GM10248 (cell line): ENCODE results near the gene ARHGAP24.

Experiments used
- CTCF ChIA-PET: fragments of 300-600 bp; sonication (Branson Sonifier 250); formaldehyde crosslinking; extraction: SDS; loops from one replicate; lab custom pipeline; 2021; ENCODE audit warnings: antibody characterized with exemption; lab: Yijun Ruan, JAX
- POLR2A ChIA-PET: fragments of 350-650 bp; sonication (Branson Sonifier 250); formaldehyde crosslinking; extraction: SDS; loops from one replicate; lab custom pipeline; 2020; ENCODE audit warnings: antibody characterized with exemption; lab: Yijun Ruan, JAX
- DNase-seq: peaks from one replicate; pipeline ENCODE4 v3.0.0; 2012; ENCODE audit errors: extremely low spot score
- TF ChIP-seq, protein P1 (sequence below): IDR thresholded peaks from 2 replicates; pipeline ENCODE4 v1.5.1; 2012; ENCODE audit warnings: mild to moderate bottlenecking, low read depth; ENCODE audit errors: extremely low read depth, missing control alignments, control extremely low read depth

ARHGAP24 gene

DNA sequence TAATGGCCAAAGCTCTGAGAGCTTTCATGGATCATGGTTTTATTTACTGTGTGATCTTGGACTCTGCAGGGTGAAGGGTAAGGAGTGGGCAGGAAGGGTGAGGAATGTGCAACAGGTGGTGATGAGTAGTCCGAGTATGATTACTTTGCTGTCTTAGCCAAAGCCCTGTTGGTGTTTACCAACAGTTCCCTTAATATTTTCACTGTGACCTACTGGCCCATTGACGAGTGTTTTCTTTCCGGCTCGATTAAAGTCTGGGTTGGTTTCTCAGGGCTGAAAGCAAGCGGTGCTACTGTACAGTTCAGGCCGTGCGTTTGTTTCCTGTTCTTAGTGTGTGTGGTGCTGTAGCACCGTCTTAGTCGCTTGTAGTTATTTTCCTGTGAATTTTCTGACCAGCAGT, 2.6 kb downstream of the ARHGAP24 start:
- no peak for DNase-seq
- POLR2A ChIA-PET = no interaction called here
- CTCF ChIA-PET = interaction anchor here (1.8 kb wide), 1 partner anchor 60 kb away, joined by 4 read pairs; no protein-coding TSS in a partner anchor
- TF ChIP-seq, protein P1, sequence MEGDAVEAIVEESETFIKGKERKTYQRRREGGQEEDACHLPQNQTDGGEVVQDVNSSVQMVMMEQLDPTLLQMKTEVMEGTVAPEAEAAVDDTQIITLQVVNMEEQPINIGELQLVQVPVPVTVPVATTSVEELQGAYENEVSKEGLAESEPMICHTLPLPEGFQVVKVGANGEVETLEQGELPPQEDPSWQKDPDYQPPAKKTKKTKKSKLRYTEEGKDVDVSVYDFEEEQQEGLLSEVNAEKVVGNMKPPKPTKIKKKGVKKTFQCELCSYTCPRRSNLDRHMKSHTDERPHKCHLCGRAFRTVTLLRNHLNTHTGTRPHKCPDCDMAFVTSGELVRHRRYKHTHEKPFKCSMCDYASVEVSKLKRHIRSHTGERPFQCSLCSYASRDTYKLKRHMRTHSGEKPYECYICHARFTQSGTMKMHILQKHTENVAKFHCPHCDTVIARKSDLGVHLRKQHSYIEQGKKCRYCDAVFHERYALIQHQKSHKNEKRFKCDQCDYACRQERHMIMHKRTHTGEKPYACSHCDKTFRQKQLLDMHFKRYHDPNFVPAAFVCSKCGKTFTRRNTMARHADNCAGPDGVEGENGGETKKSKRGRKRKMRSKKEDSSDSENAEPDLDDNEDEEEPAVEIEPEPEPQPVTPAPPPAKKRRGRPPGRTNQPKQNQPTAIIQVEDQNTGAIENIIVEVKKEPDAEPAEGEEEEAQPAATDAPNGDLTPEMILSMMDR = no peak

DNA sequence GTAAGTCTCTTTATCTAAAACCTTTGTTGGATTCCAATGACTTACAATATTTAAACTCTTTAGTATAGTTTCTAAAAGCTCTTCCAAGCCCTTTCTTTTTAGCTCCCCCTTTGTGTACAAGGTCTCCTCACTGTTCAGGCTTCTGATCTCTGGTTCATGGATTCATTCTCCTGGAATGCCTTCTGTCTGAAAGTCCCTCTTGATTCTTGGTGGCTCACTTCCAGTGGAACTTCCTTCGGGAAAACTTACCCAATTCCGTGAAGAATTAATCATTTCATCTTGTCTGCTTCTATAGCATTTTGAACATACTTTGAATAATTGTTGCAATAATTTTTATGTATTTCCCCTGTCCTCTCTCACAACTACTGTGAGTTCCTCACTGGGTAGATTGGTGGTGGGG, 3.6 kb downstream of the ARHGAP24 start:
- TF ChIP-seq, protein P1 = no peak
- no peak for DNase-seq
- ChIA-PET CTCF (no interaction called here), POLR2A (no interaction called here)

DNA sequence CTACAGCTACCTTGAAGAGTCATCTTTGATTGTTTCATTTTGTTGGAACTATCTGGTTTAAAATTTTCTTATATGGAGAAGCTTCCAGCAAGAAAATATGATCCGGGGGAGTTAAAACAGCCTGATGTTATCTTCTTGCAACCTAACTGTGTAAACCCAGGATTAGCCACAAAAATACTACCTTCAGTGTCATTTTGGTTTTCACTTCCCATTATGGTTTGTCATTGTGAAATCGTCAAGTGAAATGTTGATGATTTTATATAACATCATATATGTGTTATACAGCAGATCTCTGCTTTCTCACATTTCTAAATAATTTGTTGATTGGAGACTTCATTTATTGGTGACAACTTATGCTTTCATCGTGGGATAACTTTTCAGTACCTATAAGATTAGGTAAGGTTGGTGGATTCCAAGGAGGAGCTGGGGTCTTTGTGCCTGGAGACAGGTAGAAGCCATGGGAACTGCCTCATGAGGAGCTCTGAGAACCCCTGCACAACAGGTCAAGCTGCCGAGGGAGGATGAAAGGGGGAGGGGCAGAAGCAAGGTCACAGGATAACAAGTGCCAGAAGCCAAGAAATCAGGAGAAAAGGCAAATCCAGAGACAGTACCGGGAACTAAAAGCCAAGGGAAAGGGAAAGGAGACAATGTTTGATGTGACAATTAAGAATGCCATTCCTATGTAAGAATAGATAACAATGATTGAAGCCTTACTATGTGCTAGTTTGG, 7.2 kb downstream of the ARHGAP24 start:
- no peak for DNase-seq
- TF ChIP-seq, protein P1 = no peak
- POLR2A ChIA-PET = no interaction called here
- CTCF ChIA-PET = interaction anchor here (0.8 to 2.4 kb wide), 3 partner anchors 9 to 266 kb away, joined by 3 to 8 read pairs (median 4); no protein-coding TSS in a partner anchor

DNA sequence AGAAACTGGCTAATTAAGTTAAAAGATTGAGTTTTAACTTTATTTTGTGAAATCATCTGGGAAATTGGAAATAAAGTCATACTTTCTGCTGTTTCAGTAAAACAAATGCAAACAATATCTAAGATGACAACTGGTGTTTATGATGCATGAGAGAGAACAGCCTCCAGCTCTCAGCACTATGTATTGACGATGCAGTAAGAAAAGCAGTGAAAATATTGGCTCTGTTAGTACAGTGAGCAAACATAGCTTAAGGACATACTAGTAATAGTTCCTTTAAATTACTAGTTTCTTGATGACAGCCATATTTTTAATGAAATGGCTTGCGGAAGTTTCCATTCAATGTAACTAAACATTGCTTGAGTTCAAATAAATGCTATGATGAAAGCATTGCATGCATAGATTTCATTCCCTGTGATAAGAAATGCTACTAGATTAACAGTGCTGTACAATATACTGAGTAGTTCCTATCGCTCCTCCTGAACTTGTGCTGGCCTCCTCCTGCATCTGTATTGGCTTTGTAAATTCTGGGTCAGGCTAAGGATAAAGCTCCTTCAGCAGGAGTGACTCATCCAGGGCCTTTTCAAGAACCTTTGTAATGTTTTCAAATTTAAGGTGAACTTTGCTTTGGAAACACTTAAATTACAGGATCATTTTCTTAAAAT, 11.6 kb downstream of the ARHGAP24 start:
- ChIA-PET POLR2A (no interaction called here), CTCF (no interaction called here)
- TF ChIP-seq, protein P1 = no peak
- no peak for DNase-seq

DNA sequence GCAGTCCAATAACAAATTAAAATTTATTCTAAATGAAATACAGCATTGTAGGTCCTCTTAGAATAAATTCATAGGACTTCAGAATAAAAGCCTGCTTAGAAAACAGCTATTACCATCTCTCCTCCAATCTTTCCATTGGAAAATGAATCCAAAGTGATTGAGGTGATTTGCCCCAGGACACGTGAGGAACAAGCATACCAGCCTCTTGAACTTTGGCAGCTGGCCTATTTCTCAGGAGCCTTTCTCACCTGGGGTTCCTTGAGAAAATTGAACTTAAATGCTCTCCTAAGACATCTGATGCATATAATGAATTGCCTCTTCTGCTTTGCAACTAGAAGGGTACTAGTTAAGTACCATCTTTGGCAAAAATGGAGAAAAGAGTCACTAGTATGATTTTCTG, 13.5 kb downstream of the ARHGAP24 start:
- CTCF ChIA-PET = interaction anchor here (0.7 to 2.0 kb wide), 6 partner anchors 10 to 341 kb away, joined by 3 to 12 read pairs (median 3); no protein-coding TSS in a partner anchor
- POLR2A ChIA-PET = no interaction called here
- DNase-seq = no peak
- TF ChIP-seq, protein P1 = no peak

DNA sequence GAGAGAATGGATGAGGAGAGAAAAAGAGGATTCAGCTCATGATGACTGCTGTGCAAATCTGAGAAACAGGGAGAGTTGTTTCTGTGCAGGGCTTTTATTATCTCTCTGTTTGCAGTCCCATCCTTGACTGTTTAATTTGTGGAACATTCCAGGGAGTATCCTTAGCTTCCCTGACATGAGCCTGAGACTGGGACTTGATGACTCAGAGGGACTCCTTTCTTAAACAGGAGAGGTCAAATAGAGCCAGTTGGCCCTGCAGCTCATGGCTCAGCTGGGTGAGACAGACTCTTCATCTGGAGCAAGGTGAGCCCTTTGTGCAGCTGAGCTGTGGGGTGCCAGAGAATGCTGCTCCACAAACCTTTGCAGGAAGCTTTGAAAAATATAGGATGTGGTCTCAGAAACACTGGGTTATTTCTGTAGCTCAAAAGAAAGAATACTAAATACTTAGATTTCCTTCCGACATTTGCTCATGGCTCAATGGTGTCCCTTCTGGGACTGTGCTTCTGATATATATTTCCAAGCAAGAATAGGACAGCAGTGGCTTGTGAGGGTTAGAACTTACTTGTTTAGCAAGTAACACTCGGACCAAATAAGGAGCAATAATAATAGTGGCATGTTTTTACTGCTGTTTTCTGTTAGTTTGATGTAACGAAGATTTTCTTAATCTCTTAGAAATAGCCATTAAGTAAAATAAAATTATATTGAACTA, 14.5 kb downstream of the ARHGAP24 start:
- DNase-seq = no peak
- ChIA-PET CTCF (interaction anchor here (0.7 to 2.2 kb wide), 7 partner anchors 7 to 342 kb away, joined by 3 to 12 read pairs (median 3); no protein-coding TSS in a partner anchor), POLR2A (no interaction called here)
- TF ChIP-seq, protein P1 = no peak
